ENCODE data around the gene SYT7. TPM values are rescaled to one million over a fixed set of nuclear protein-coding genes. Genes with fewer than 3 reads are reported as not detected.

Gene SYT7
- total and polyA plus RNA-seq, 2 of the 4 experiments (the other 2 are of a cell fraction), result under 0.01 to 0.19 TPM

DNA sequence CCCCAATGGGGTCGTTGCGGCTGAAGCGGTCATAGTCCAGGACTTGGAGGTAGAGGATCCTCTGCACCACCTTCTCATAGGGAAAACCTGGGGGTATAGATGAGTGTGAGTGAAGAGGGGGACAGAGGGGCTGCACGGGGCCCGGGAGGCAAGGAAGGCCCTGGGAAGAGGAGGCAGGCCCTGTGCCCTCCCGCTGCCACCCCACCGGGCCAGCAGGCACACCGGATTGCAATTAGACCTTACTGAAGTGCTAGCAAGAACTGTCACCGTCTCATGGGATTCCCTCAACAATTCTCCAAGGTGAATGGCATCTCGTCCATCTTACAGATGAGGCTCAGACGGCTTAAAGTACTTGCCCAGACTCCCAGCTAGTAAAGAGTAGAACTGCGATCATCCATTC lies 56.4 kb downstream of the SYT7 start:
- H3K9me3 ChIP-seq (ENCODE audit: control insufficient read depth, insufficient read depth, low read length), result 0 out of 2 replicates have a peak, but pooled peaks cover 2% of the 10 kb centered on the region
- in situ Hi-C loops (cut with MboI; ENCODE audit: low sequenced_read_pairs), result no loop called here
- no peak overlapping the region for H4K91ac ChIP-seq (ENCODE audit: insufficient read depth, low read depth, low read length)
- TF ChIP-seq CHD1 (IDR thresholded peaks at IDR 0.05; ENCODE audit: low read depth, low read length), result no peak
- ATAC-seq (ENCODE audit: low read depth) (no peak), DNase-seq (no peak)
- no peaks in the 10 kb centered on the region for H3K4me1 ChIP-seq (ENCODE audit: control insufficient read depth, insufficient read depth, low read length)
- H3K18ac ChIP-seq (ENCODE audit: low read depth, low read length), result no peak overlapping the region
- no peaks in the 10 kb centered on the region for H3K9me1 ChIP-seq (ENCODE audit: insufficient read depth, low read length)
- no peaks in the 10 kb centered on the region for H3K79me1 ChIP-seq (ENCODE audit: low read depth in 1 of 2, low read length in 2 of 2)
- peaks cover 78% of the 10 kb centered on the region for H3K27me3 ChIP-seq (ENCODE audit: control insufficient read depth, insufficient read depth, low read length)
- no peak overlapping the region for H2BK15ac ChIP-seq (ENCODE audit: low read depth, low read length)
- no peak overlapping the region for H2BK120ac ChIP-seq (ENCODE audit: low read depth, low read length)
- H2AK9ac ChIP-seq (replicated peaks; ENCODE audit: low read depth, low read length, poor library complexity), result no peak overlapping the region
- H2AFZ ChIP-seq (replicated peaks; ENCODE audit: low read length, poor library complexity), result no peak overlapping the region
- H2AK5ac ChIP-seq (ENCODE audit: low read depth, low read length), result no peak overlapping the region
- no peak overlapping the region for H3K4me3 ChIP-seq (ENCODE audit: insufficient read depth, low read depth, low read length)
- dilution Hi-C loops (cut with HindIII; ENCODE audit: low sequenced_read_pairs, unreplicated experiment), result no loop called here
- no peak overlapping the region for H3K4me2 ChIP-seq (ENCODE audit: low read depth, low read length)
- H3K4ac ChIP-seq (ENCODE audit: low read depth, low read length), result no peak overlapping the region
- intact Hi-C loops (cut with micrococcal nuclease), result no loop called here
- H4K8ac ChIP-seq (ENCODE audit: low read depth in 2 of 2, low read length in 2 of 2), result no peak overlapping the region
- POLR2A ChIA-PET (ENCODE audit: unreplicated experiment), result no interaction called here
- H3K56ac ChIP-seq (ENCODE audit: extremely low read depth, insufficient read depth, low read length), result no peak overlapping the region
- H3K36me3 ChIP-seq (ENCODE audit: control insufficient read depth, insufficient read depth, low read length), result no peaks in the 10 kb centered on the region
- no peak overlapping the region for H2BK20ac ChIP-seq (ENCODE audit: low read depth, low read length)
- WGBS, 2 experiments (ENCODE audit: extremely low coverage in 2 of 2, insufficient read length in 1 of 2), result 78% methylated on average over 4 of the region's 12 CpGs; no CpG with 5 or more reads in 1 of the 2 experiments
- BruUV-seq (replicated peaks), result no TSS peak
- no peak overlapping the region for H3K14ac ChIP-seq (replicated peaks; ENCODE audit: low read depth, low read length)
- no peak overlapping the region for H2BK5ac ChIP-seq (ENCODE audit: low read depth, low read length, poor library complexity, severe bottlenecking)
- no peak overlapping the region for H3K23ac ChIP-seq (ENCODE audit: low read depth, low read length)
- no peaks in the 10 kb centered on the region for H4K20me1 ChIP-seq (ENCODE audit: insufficient read depth, low read length)
- H3K27ac ChIP-seq (ENCODE audit: insufficient read depth, low read length), result no peak overlapping the region
- H4K5ac ChIP-seq (ENCODE audit: low read depth, low read length), result no peak overlapping the region
- H3K9ac ChIP-seq (ENCODE audit: low read depth, low read length), result no peak overlapping the region
- CTCF ChIA-PET, result interaction anchor here (0.7 kb wide), 1 partner anchor 64 kb away, joined by 3 read pairs; no protein-coding TSS in a partner anchor

Measured in IMR-90 (cell line).